Sigmoid colon (tissue), 4 donors: ENCODE data around the gene COL5A1.

Source experiments
- CTCF ChIP-seq, 4 experiments: fragments of 450-650 bp in 3 of 4; fragments of 200-600 bp in 1 of 4; IDR thresholded peaks; one replicate each; pipeline ENCODE4 v1.5.1; 2016 to 2019; ENCODE audit warnings: antibody characterized with exemption in 4 of 4, mild to moderate bottlenecking in 3 of 4, moderate library complexity in 2 of 4
- EP300 ChIP-seq, 4 donors: sonication (generic); formaldehyde crosslinking; IDR thresholded peaks; one replicate each; pipeline ENCODE4 v1.6.1; 2017; ENCODE audit warnings: antibody characterized with exemption in 4 of 4
- POLR2A ChIP-seq, 2 donors: fragments of 450-650 bp; IDR thresholded peaks; one replicate each; pipeline ENCODE4 v1.6.1; 2016; ENCODE audit warnings: antibody characterized with exemption in 2 of 2, mild to moderate bottlenecking in 2 of 2, moderate library complexity in 2 of 2
- POLR2AphosphoS5 ChIP-seq, 4 donors: sonication (generic); formaldehyde crosslinking; IDR thresholded peaks; one replicate each; pipeline ENCODE4 v1.6.1; 2017; ENCODE audit warnings: antibody characterized with exemption in 4 of 4

GRCh38 chr9:134738869-134739659 lies 97.5 kb downstream of the COL5A1 start:
- TF ChIP-seq POLR2A (IDR thresholded peaks at IDR 0.05) (no peak), CTCF (IDR thresholded peaks at IDR 0.05) (peak; percentile 90 to 98 (median 94)), POLR2AphosphoS5 (IDR thresholded peaks at IDR 0.05) (peak in 2 of 4 donors; percentile 19 to 22), EP300 (IDR thresholded peaks at IDR 0.05) (no peak)
